PC-9 (cell line): ENCODE data around the gene PLCB3. TPM values are rescaled to one million over a fixed set of nuclear protein-coding genes. Genes with fewer than 3 reads are reported as not detected.

Experiments
- BruUV-seq: library from RNA; stranded (reverse); fragments of 400-500 nt; replicated peaks from 2 replicates; lab custom pipeline; 2021; lab: Mats Ljungman, UMichigan
- CTCF ChIA-PET: fragments of 300-600 bp; sonication (Branson Sonifier 250); formaldehyde crosslinking; loops from one replicate; lab custom pipeline; 2022; ENCODE audit warnings: antibody characterized with exemption; lab: Charles Lee
- POLR2A ChIA-PET: fragments of 300-600 bp; sonication (Branson Sonifier 250); formaldehyde crosslinking; loops from one replicate; lab custom pipeline; 2022; ENCODE audit warnings: antibody characterized with exemption; ENCODE audit not compliant: unreplicated experiment; lab: Charles Lee
- DNase-seq, 2 experiments: peaks; one replicate each; pipeline versions ENCODE4 v3.0.0 to v3.0.0-alpha.2; 2015 to 2022; ENCODE audit warnings: mixed read lengths in 1 of 2
- H2AFZ ChIP-seq: fragments of 200-600 bp; sonication (generic); 2 replicates; pipeline ENCODE4 v1.8.1; 2017; ENCODE audit warnings: antibody characterized with exemption
- H3F3A ChIP-seq: fragments of 200-600 bp; sonication (generic); 2 replicates; pipeline ENCODE4 v1.8.1; 2017; ENCODE audit warnings: antibody characterized with exemption, mild to moderate bottlenecking, low read depth; ENCODE audit not compliant: insufficient read depth
- H3K27ac ChIP-seq: fragments of 200-600 bp; sonication (generic); 2 replicates; pipeline ENCODE4 v1.6.1; 2016; ENCODE audit warnings: mixed run types
- H3K27me3 ChIP-seq: fragments of 200-600 bp; sonication (generic); 2 replicates; pipeline ENCODE4 v1.6.1; 2016; ENCODE audit warnings: low read depth, mixed run types; ENCODE audit not compliant: insufficient read depth
- H3K36me3 ChIP-seq: fragments of 200-600 bp; sonication (generic); 2 replicates; pipeline ENCODE4 v1.6.1; 2016; ENCODE audit warnings: low read depth, mixed run types
- H3K4me1 ChIP-seq: fragments of 200-600 bp; sonication (generic); replicated peaks from 2 replicates; pipeline ENCODE4 v1.6.1; 2016; ENCODE audit warnings: mixed run types; ENCODE audit not compliant: insufficient read depth
- H3K4me2 ChIP-seq: fragments of 200-600 bp; sonication (generic); 2 replicates; pipeline ENCODE4 v1.6.1; 2017; ENCODE audit warnings: mixed run types
- H3K4me3 ChIP-seq: fragments of 200-600 bp; sonication (generic); 2 replicates; pipeline ENCODE4 v1.6.1; 2016; ENCODE audit warnings: mixed run types
- H3K79me2 ChIP-seq: fragments of 200-600 bp; sonication (generic); 2 replicates; pipeline ENCODE4 v1.6.1; 2017; ENCODE audit warnings: low read depth, mixed run types
- H3K9me2 ChIP-seq: fragments of 200-600 bp; sonication (generic); 2 replicates; pipeline ENCODE4 v1.8.1; 2017; ENCODE audit warnings: mild to moderate bottlenecking; ENCODE audit not compliant: insufficient read depth
- H3K9me3 ChIP-seq: fragments of 200-600 bp; sonication (generic); 2 replicates; pipeline ENCODE4 v1.8.1; 2016; ENCODE audit warnings: low read depth; ENCODE audit not compliant: insufficient read depth
- H4K20me1 ChIP-seq: fragments of 200-600 bp; sonication (generic); 2 replicates; pipeline ENCODE4 v1.8.1; 2017; ENCODE audit not compliant: insufficient read depth
- CTCF ChIP-seq: fragments of 200-600 bp; sonication (generic); conservative IDR thresholded peaks from 2 replicates; pipeline ENCODE4 v1.6.1; 2017; ENCODE audit warnings: mixed run types, antibody characterized with exemption, mild to moderate bottlenecking, moderate library complexity
- EZH2 ChIP-seq: fragments of 200-600 bp; sonication (generic); IDR thresholded peaks from 2 replicates; pipeline ENCODE4 v1.8.0; 2017; ENCODE audit warnings: antibody characterized with exemption, low read depth
- intact Hi-C: fragments of 100-400 bp; cut with micrococcal nuclease; formaldehyde crosslinking; loops from one replicate; pipeline ENCODE4 v1.10.0; 2022; ENCODE audit not compliant: unreplicated experiment
- total RNA-seq: library from RNA; stranded (reverse); gene quantifications from 2 replicates; pipeline ENCODE4 v1.2.3, GENCODE V29; 2021

The PLCB3 gene
- total RNA-seq, 1 experiment from 2014 or later, result 79.6 TPM

GRCh38 chr11:64263021-64263946 lies 12.0 kb downstream of the PLCB3 start:
- ChIA-PET CTCF (no interaction called here), POLR2A (no interaction called here)
- peaks cover 19% of the 10 kb centered on the region for H3F3A ChIP-seq
- no peaks in the 10 kb centered on the region for H3K27me3 ChIP-seq
- TF ChIP-seq EZH2, result no peak
- no peak for TF ChIP-seq CTCF
- H3K4me1 ChIP-seq, result peaks cover 8% of the 10 kb centered on the region
- no peaks in the 10 kb centered on the region for H3K9me3 ChIP-seq
- H4K20me1 ChIP-seq, result no peaks in the 10 kb centered on the region
- DNase-seq, result peak in 1 of 2 experiments; percentile 31
- intact Hi-C loops, result no loop called here
- no peaks in the 10 kb centered on the region for H3K9me2 ChIP-seq
- no peaks in the 10 kb centered on the region for H3K79me2 ChIP-seq
- no peak overlapping the region for H2AFZ ChIP-seq
- H3K4me2 ChIP-seq, result no peak overlapping the region
- peaks cover 9% of the 10 kb centered on the region; the same call in 1 of the 2 replicates for H3K36me3 ChIP-seq
- no peak overlapping the region for H3K4me3 ChIP-seq
- no peak overlapping the region for H3K27ac ChIP-seq
- no TSS peak for BruUV-seq

- no peaks in the 10 kb centered on the region for H3K9me3 ChIP-seq
- POLR2A ChIA-PET, result no interaction called here
- H3K27ac ChIP-seq, result no peak overlapping the region
Measured at GRCh38 chr11:64263947-64264317, 12.6 kb downstream of the PLCB3 start.

More at GRCh38 chr11:64263947-64264317, 12.6 kb downstream of the PLCB3 start:
- Histone ChIP-seq H3K4me3 (no peak overlapping the region), H2AFZ (no peak overlapping the region), H3K36me3 (peaks cover 9% of the 10 kb centered on the region; the same call in 1 of the 2 replicates), H3K27me3 (no peaks in the 10 kb centered on the region), H3K9me2 (no peaks in the 10 kb centered on the region), H4K20me1 (no peaks in the 10 kb centered on the region), H3K4me2 (no peak overlapping the region), H3K79me2 (no peaks in the 10 kb centered on the region), H3K4me1 (peaks cover 14% of the 10 kb centered on the region), H3F3A (peaks cover 25% of the 10 kb centered on the region)
- intact Hi-C loops, result no loop called here
- DNase-seq, result no peak
- no peak for TF ChIP-seq CTCF
- TF ChIP-seq EZH2, result no peak
- CTCF ChIA-PET, result interaction anchor here (0.6 kb wide), 1 partner anchor 919 kb away, joined by 8 read pairs; no protein-coding TSS in a partner anchor
- BruUV-seq, result no TSS peak
